A673 (cell line): ENCODE measurements around the gene SLC25A29. TPM values are rescaled to one million over a fixed set of nuclear protein-coding genes. Genes with fewer than 3 reads are reported as not detected.

Source experiments
- BruUV-seq: library from RNA; stranded (reverse); fragments of 400-500 nt; replicated peaks from 2 replicates; lab custom pipeline; 2021; lab: Mats Ljungman, UMichigan
- CTCF ChIA-PET: fragments of 300-600 bp; sonication (Branson Sonifier 250); formaldehyde crosslinking; loops from one replicate; lab custom pipeline; 2022; ENCODE audit warnings: antibody characterized with exemption; lab: Charles Lee
- POLR2A ChIA-PET: fragments of 300-600 bp; sonication (Branson Sonifier 250); formaldehyde crosslinking; loops from one replicate; lab custom pipeline; 2022; ENCODE audit warnings: antibody characterized with exemption; ENCODE audit not compliant: low non-redundant PET; lab: Charles Lee
- DNase-seq: peaks from one replicate; pipeline ENCODE4 v3.0.0-alpha.2; 2015; ENCODE audit warnings: low spot score
- H3K27ac ChIP-seq: fragments of 200-600 bp; sonication (generic); 2 replicates; pipeline ENCODE4 v1.5.1; 2016; ENCODE audit warnings: mixed run types, low read depth, mild to moderate bottlenecking, mixed read lengths, antibody characterized with exemption, low read length; ENCODE audit not compliant: poor library complexity, severe bottlenecking
- H3K27me3 ChIP-seq: fragments of 200-600 bp; sonication (generic); replicated peaks from 2 replicates; pipeline ENCODE4 v1.6.1; 2017; ENCODE audit warnings: mixed run types, low read depth, mild to moderate bottlenecking, mixed read lengths, antibody characterized with exemption, low read length; ENCODE audit not compliant: insufficient read depth, poor library complexity
- H3K36me3 ChIP-seq: fragments of 200-600 bp; sonication (generic); 2 replicates; pipeline ENCODE4 v1.6.1; 2016; ENCODE audit warnings: mixed run types, mild to moderate bottlenecking, mixed read lengths, antibody characterized with exemption, low read length; ENCODE audit not compliant: insufficient read depth, poor library complexity, severe bottlenecking
- H3K4me1 ChIP-seq: fragments of 200-600 bp; sonication (generic); 2 replicates; pipeline ENCODE4 v1.6.1; 2017; ENCODE audit warnings: mixed run types, mild to moderate bottlenecking, mixed read lengths, antibody characterized with exemption, low read length; ENCODE audit not compliant: insufficient read depth, poor library complexity, severe bottlenecking
- H3K4me3 ChIP-seq: fragments of 200-600 bp; sonication (generic); 2 replicates; pipeline ENCODE4 v1.5.1; 2016; ENCODE audit warnings: low read depth, mixed run types, mild to moderate bottlenecking, mixed read lengths, low read length; ENCODE audit not compliant: poor library complexity, severe bottlenecking
- H3K9me3 ChIP-seq: fragments of 200-600 bp; sonication (generic); 2 replicates; pipeline ENCODE4 v1.6.1; 2016; ENCODE audit warnings: mixed run types, low read depth, mild to moderate bottlenecking, mixed read lengths, antibody characterized with exemption, low read length; ENCODE audit not compliant: poor library complexity, severe bottlenecking
- EZH2 ChIP-seq: fragments of 200-600 bp; sonication (generic); IDR thresholded peaks from 2 replicates; pipeline ENCODE4 v1.6.1; 2017; ENCODE audit warnings: borderline replicate concordance, low read depth, mild to moderate bottlenecking, mixed read lengths, antibody characterized with exemption, low read length; ENCODE audit not compliant: poor library complexity, severe bottlenecking
- intact Hi-C: fragments of 100-400 bp; cut with micrococcal nuclease; formaldehyde crosslinking; loops from one replicate; pipeline ENCODE4 v1.10.0; 2022; ENCODE audit not compliant: unreplicated experiment
- total RNA-seq: library from RNA; stranded (reverse); gene quantifications from 2 replicates; pipeline ENCODE4 v1.2.3, GENCODE V29; 2021
- TF ChIP-seq, protein P1 (sequence below): fragments of 300-800, 200-600 bp; sonication (generic); conservative IDR thresholded peaks from 2 replicates; pipeline ENCODE4 v1.5.1; 2017; ENCODE audit warnings: low read depth, mild to moderate bottlenecking, antibody characterized with exemption, low read length, moderate library complexity, mixed read lengths

SLC25A29 gene
- total RNA-seq, 1 experiment from 2014 or later: 49.3 TPM

DNA sequence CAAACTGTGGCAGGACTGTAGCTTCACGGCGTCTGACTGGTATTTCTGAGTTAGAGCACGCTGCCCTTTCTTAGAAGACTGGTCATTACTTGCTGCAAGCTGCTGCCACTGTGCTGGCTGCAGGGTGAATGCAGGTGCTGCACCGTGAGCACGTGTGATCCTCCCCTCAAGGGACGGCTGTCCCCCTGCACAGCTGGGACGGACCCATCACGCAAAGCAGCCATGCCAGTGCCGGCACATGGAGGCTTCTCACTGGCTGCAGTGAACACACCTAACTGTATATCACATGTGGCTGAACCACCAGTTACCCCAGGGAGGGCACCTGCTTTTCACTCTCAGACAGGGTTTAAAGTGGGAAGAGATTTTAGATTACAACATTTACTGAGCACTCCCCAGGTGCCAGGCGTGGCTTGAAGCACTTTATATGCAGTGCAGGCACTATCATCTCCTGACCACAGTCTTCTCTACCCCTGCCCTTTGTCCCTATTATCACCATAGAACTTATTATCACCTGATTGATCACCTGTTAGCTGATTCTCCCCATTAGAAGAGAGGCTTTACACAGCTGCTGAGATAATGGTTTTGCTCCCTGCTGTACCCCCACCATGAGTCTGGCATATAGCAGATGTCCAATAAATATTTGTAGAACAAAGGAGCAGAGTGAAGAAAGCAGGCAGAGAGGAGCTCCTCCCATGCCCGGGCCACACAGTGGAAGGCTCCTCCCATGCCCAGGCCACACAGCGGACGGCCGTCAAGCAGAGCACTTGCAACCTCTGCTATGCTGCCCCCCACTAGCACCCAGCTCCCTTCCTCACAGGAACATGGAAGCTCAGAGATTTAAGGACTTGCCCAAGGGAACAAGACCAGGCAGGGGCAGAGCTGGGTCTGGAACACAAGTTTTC is 42.8 kb upstream of the SLC25A29 start:
- Histone ChIP-seq H3K4me1 (no peaks in the 10 kb centered on the region), H3K36me3 (peaks cover 43% of the 10 kb centered on the region), H3K4me3 (no peak overlapping the region), H3K27ac (no peak overlapping the region), H3K27me3 (no peaks in the 10 kb centered on the region), H3K9me3 (no peaks in the 10 kb centered on the region)
- CTCF ChIA-PET: no interaction called here
- POLR2A ChIA-PET: no interaction called here
- no peak for DNase-seq
- no TSS peak for BruUV-seq
- TF ChIP-seq, protein P1, sequence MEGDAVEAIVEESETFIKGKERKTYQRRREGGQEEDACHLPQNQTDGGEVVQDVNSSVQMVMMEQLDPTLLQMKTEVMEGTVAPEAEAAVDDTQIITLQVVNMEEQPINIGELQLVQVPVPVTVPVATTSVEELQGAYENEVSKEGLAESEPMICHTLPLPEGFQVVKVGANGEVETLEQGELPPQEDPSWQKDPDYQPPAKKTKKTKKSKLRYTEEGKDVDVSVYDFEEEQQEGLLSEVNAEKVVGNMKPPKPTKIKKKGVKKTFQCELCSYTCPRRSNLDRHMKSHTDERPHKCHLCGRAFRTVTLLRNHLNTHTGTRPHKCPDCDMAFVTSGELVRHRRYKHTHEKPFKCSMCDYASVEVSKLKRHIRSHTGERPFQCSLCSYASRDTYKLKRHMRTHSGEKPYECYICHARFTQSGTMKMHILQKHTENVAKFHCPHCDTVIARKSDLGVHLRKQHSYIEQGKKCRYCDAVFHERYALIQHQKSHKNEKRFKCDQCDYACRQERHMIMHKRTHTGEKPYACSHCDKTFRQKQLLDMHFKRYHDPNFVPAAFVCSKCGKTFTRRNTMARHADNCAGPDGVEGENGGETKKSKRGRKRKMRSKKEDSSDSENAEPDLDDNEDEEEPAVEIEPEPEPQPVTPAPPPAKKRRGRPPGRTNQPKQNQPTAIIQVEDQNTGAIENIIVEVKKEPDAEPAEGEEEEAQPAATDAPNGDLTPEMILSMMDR: no peak
- no peak for TF ChIP-seq EZH2
- intact Hi-C loops: no loop called here

DNA sequence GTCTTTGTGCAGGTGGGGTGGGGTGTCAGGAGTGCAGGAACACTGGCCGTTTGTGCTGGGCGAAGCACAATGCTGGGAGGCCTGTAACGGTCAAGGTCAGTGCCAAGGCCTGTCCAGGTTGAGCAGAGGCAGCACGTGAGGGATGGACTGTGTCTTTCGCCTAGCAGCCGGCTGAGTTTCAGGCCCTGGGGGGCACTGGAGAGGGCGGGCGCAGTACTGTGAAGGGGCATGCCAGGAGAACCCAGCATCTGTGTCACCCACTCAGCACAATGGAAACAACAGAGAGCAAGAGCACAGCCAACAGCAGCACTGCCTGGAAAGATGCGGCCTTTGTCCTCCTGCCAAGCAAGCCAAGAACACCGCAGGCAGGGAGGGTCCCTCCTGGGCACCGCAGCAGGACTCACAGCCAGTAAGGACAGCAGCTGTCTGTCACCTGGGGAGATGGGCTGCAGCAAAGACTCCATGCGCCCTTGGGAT is 42.0 kb upstream of the SLC25A29 start:
- DNase-seq: no peak
- H3K36me3 ChIP-seq: peaks cover 38% of the 10 kb centered on the region
- H3K9me3 ChIP-seq: no peaks in the 10 kb centered on the region
- H3K4me3 ChIP-seq: no peak overlapping the region
- no peak overlapping the region for H3K27ac ChIP-seq
- ChIA-PET POLR2A (no interaction called here), CTCF (no interaction called here)
- H3K27me3 ChIP-seq: no peaks in the 10 kb centered on the region
- BruUV-seq: no TSS peak
- no peaks in the 10 kb centered on the region for H3K4me1 ChIP-seq
- intact Hi-C loops: no loop called here
- TF ChIP-seq, protein P1: no peak

DNA sequence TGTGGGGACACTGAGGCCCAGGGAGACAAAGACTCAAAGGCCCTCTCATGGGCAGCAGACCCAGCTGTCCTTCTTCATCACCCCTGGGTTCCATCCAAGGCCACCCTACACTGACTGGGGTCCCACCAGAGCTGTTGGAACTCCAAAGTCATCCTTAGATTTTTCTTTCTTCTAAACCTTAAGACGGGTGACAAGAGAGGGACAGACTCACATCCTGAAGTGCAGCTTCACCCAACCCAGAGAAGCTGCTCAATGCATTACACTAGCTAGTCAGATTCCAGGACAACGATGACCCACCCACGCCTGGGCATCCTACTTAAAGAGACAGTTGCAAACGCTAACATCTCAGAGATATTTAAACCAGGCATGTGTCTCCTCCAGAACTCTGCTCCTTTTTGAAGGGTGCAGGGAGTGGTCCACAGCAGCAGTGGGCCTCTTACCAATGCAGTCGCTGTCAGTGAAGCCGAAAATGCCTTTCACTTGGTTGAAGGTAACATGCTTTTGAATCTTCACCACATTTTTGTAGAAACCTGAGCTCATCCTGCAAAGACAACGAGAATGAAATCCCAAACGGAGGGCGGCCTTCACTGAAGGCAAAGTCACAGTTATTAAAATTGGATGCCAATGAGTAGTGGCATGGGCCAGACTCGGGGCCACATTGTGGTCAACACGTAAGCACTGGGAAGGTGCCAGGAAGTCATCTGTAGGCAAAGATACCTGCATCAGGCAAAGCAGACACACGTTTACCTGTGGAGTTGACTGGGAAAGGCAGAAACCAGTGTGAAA is 40.3 kb upstream of the SLC25A29 start:
- intact Hi-C loops: no loop called here
- peaks cover 36% of the 10 kb centered on the region for H3K36me3 ChIP-seq
- TF ChIP-seq EZH2: no peak
- TF ChIP-seq, protein P1: no peak
- DNase-seq: no peak
- H3K4me1 ChIP-seq: no peaks in the 10 kb centered on the region
- no peaks in the 10 kb centered on the region for H3K27me3 ChIP-seq
- POLR2A ChIA-PET: no interaction called here
- no peak overlapping the region for H3K27ac ChIP-seq
- BruUV-seq: no TSS peak
- H3K9me3 ChIP-seq: no peaks in the 10 kb centered on the region
- CTCF ChIA-PET: no interaction called here
- no peak overlapping the region for H3K4me3 ChIP-seq
